Measurements from ENCODE around the gene AKR7A3. TPM values are rescaled to one million over a fixed set of nuclear protein-coding genes. Genes with fewer than 3 reads are reported as not detected.

AKR7A3 gene
- total and polyA plus RNA-seq, 9 of the 15 experiments (the other 6 are each of a cell fraction or from before 2014, with no cell fraction given), result 0.04 to 1.5 (median 0.44) TPM; not detected in 1

- H3K4me1 ChIP-seq (replicated peaks in 1 of 2; ENCODE audit: control insufficient read depth in 2 of 2, insufficient read depth in 2 of 2, low read length in 2 of 2), result peaks cover 14 to 35% of the 10 kb centered on the region in 2 experiments; a peak in 4 of 5 replicates
- peaks cover under 1% of the 10 kb centered on the region for H3K9me1 ChIP-seq (ENCODE audit: control insufficient read depth, insufficient read depth, low read length)
- ChIA-PET POLR2A (no interaction called here), CTCF (ENCODE audit: low intra/inter-chr PET ratio) (no interaction called here)
- FAIRE-seq (no peak), DNase-seq (ENCODE audit: extremely low read depth in 1 of 4, low spot score in 3 of 4) (no peak), ATAC-seq (no peak)
- no TSS peak for BruUV-seq (replicated peaks)
- H3K36me3 ChIP-seq (ENCODE audit: control insufficient read depth, insufficient read depth, low read length), result peaks cover 54% of the 10 kb centered on the region; the same call in 2 of the 3 replicates
- WGBS (ENCODE audit: insufficient coverage, low coverage, missing lambda C conversion rate), result 94% methylated on average over 3 of the region's 3 CpGs
- H3K9me3 ChIP-seq (replicated peaks; ENCODE audit: control insufficient read depth, insufficient read depth, low read depth, low read length), result no peaks in the 10 kb centered on the region
- no peak overlapping the region for H3K4me2 ChIP-seq (ENCODE audit: insufficient read depth, low read length)
- in situ Hi-C loops (cut with MboI) (no loop called here), intact Hi-C loops (cut with micrococcal nuclease) (no loop called here)
- H3K27me3 ChIP-seq (ENCODE audit: control insufficient read depth in 2 of 2, insufficient read depth in 2 of 2, low read length in 2 of 2), result no peaks in the 10 kb centered on the region
- peak; percentile 45; the same call in 1 of the 2 replicates for TF ChIP-seq ADNP (tag; IDR thresholded peaks at IDR 0.05)
- no peak for TF ChIP-seq HNRNPUL1 (IDR thresholded peaks at IDR 0.05; ENCODE audit: low read length)
- TF ChIP-seq ZNF780A (CRISPR knock-in tag; IDR thresholded peaks at IDR 0.05), result no peak
- no peak for TF ChIP-seq RFX7 (CRISPR knock-in tag; IDR thresholded peaks at IDR 0.05)
- TF ChIP-seq RBM25 (IDR thresholded peaks at IDR 0.05; ENCODE audit: low read depth, low read length, severe bottlenecking), result peak; percentile 87
- peak; percentile 79 for TF ChIP-seq BCOR (IDR thresholded peaks at IDR 0.05)
- no peak for TF ChIP-seq STAG1 (CRISPR knock-in tag; IDR thresholded peaks at IDR 0.05; ENCODE audit: borderline replicate concordance)
- peak; percentile 39 to 56; a peak in 2 of 4 replicates for TF ChIP-seq KDM1A (IDR thresholded peaks at IDR 0.05)
- no peak for TF ChIP-seq TCF7L2 (IDR thresholded peaks at IDR 0.05; ENCODE audit: low read depth, low read length)
- peaks cover 29% of the 10 kb centered on the region for H3K79me2 ChIP-seq (ENCODE audit: control insufficient read depth, insufficient read depth, low read length)
- H3K4me3 ChIP-seq, result no peak overlapping the region
- H3K27ac ChIP-seq (ENCODE audit: extremely low read depth, low read depth, low read length), result no peak overlapping the region
- no peak overlapping the region for H3K9ac ChIP-seq (ENCODE audit: insufficient read depth in 1 of 2, low read depth in 2 of 2, low read length in 2 of 2)
- no peak overlapping the region for H2AFZ ChIP-seq (ENCODE audit: low read depth, low read length)
- H4K20me1 ChIP-seq (replicated peaks; ENCODE audit: control insufficient read depth, insufficient read depth, low read length), result no peaks in the 10 kb centered on the region
These were observed 19.9 kb upstream of the AKR7A3 start for GRCh38 chr1:19308509-19308907.

Data from K562 (cell line).